ENCODE data around the gene SINHCAF. TPM values are rescaled to one million over a fixed set of nuclear protein-coding genes. Genes with fewer than 3 reads are reported as not detected.

Gene SINHCAF
- total RNA-seq, 1 experiment from 2014 or later: 497 TPM

- H3K14ac ChIP-seq (ENCODE audit: insufficient read depth, low read length): no peak overlapping the region; the same call in 1 of the 2 replicates
- H4K8ac ChIP-seq (replicated peaks; ENCODE audit: insufficient read length, low read depth, low read length): no peak overlapping the region
- H2BK20ac ChIP-seq (ENCODE audit: low read depth, low read length, poor library complexity, severe bottlenecking): no peak overlapping the region
- no peaks in the 10 kb centered on the region for H3K4me1 ChIP-seq (ENCODE audit: insufficient read depth, low read length)
- H3K9ac ChIP-seq (ENCODE audit: extremely low read depth, insufficient read length, low read length): no peak overlapping the region
- Mint-ChIP-seq H3K27me3 (ENCODE audit: low read depth) (peaks cover 25% of the 10 kb centered on the region), H3K27ac (no peak overlapping the region), H3K4me1 (peaks cover 33 to 36% of the 10 kb centered on the region in 2 experiments), H3K4me3 (no peak overlapping the region), H3K9me3 (peaks cover 8% of the 10 kb centered on the region in 2 experiments; a peak in 3 of 5 replicates), H3K36me3 (ENCODE audit: insufficient read depth in 1 of 3, low read depth in 3 of 3) (peaks cover 0 to 4% (median 4%) of the 10 kb centered on the region in 3 experiments; a peak in 1 of 7 replicates)
- no peaks in the 10 kb centered on the region for H4K20me1 ChIP-seq (ENCODE audit: control insufficient read depth, insufficient read depth, insufficient read length)
- no peaks in the 10 kb centered on the region for H3K9me3 ChIP-seq (ENCODE audit: control insufficient read depth, low read depth, low read length)
- no peaks in the 10 kb centered on the region for H3K23me2 ChIP-seq (ENCODE audit: insufficient read length, low read depth, low read length, poor library complexity, severe bottlenecking)
- H2AFZ ChIP-seq (ENCODE audit: low read length): no peak overlapping the region
- WGBS (ENCODE audit: extremely low coverage, insufficient read length, low lambda C conversion rate): no CpG with 5 or more reads among the region's 11 CpGs
- no peak for DNase-seq
- H2BK12ac ChIP-seq (ENCODE audit: insufficient read length, low read depth, low read length): no peak overlapping the region
- H3K4ac ChIP-seq (ENCODE audit: low read depth, low read length): no peak overlapping the region
- no peak overlapping the region for H3K27ac ChIP-seq (ENCODE audit: insufficient read length, low read depth, low read length)
- no peak overlapping the region for H3K4me2 ChIP-seq (ENCODE audit: insufficient read depth, insufficient read length, low read length)
- no peaks in the 10 kb centered on the region for H3K79me2 ChIP-seq (ENCODE audit: insufficient read depth, low read length)
- H2BK15ac ChIP-seq (ENCODE audit: low read depth, low read length): no peak overlapping the region
- H3K56ac ChIP-seq (ENCODE audit: insufficient read length, low read depth, low read length): no peak overlapping the region
- no peak overlapping the region for H2BK5ac ChIP-seq (ENCODE audit: insufficient read length, low read length)
- H4K5ac ChIP-seq (ENCODE audit: insufficient read length, low read depth, low read length): no peak overlapping the region
- no peak overlapping the region for H4K91ac ChIP-seq (ENCODE audit: insufficient read length, low read depth, low read length)
- no peak overlapping the region for H2AK5ac ChIP-seq (ENCODE audit: insufficient read length, low read length)
- no peak overlapping the region for H2BK120ac ChIP-seq (ENCODE audit: low read depth, low read length, poor library complexity, severe bottlenecking)
- H3K18ac ChIP-seq (ENCODE audit: insufficient read length, low read depth, low read length): no peak overlapping the region
- H3T11ph ChIP-seq (ENCODE audit: low read length): no peak overlapping the region
- H3K79me1 ChIP-seq (ENCODE audit: insufficient read depth, low read depth, low read length, poor library complexity, severe bottlenecking): no peaks in the 10 kb centered on the region
- H3K27me3 ChIP-seq (ENCODE audit: insufficient read depth, low read length): no peaks in the 10 kb centered on the region
- H3K23ac ChIP-seq (ENCODE audit: insufficient read length, low read depth, low read length): no peak overlapping the region
- TF ChIP-seq, protein P1, sequence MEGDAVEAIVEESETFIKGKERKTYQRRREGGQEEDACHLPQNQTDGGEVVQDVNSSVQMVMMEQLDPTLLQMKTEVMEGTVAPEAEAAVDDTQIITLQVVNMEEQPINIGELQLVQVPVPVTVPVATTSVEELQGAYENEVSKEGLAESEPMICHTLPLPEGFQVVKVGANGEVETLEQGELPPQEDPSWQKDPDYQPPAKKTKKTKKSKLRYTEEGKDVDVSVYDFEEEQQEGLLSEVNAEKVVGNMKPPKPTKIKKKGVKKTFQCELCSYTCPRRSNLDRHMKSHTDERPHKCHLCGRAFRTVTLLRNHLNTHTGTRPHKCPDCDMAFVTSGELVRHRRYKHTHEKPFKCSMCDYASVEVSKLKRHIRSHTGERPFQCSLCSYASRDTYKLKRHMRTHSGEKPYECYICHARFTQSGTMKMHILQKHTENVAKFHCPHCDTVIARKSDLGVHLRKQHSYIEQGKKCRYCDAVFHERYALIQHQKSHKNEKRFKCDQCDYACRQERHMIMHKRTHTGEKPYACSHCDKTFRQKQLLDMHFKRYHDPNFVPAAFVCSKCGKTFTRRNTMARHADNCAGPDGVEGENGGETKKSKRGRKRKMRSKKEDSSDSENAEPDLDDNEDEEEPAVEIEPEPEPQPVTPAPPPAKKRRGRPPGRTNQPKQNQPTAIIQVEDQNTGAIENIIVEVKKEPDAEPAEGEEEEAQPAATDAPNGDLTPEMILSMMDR (conservative IDR thresholded peaks at IDR 0.05): no peak
These were observed 93.5 kb downstream of the SINHCAF start for GRCh38 chr12:31232361-31232965.

Measured in H9 (cell line).